IMR-90 (cell line): ENCODE data around the gene PLEKHH2. TPM values are rescaled to one million over a fixed set of nuclear protein-coding genes. Genes with fewer than 3 reads are reported as not detected.

Experiments used
- ATAC-seq: fragments of 200-7000 bp; cut with Tn5 transposase; 2 replicates; pipeline ENCODE4 v1.9.1; 2020; ENCODE audit warnings: low read depth, mild to moderate bottlenecking, moderate library complexity
- BruUV-seq: library from RNA; stranded (reverse); fragments of 400-500 nt; replicated peaks from 2 replicates; lab custom pipeline; 2021; lab: Mats Ljungman, UMichigan
- CTCF ChIA-PET: fragments of 300-600 bp; formaldehyde crosslinking; extraction: SDS; loops from one replicate; lab custom pipeline; 2021; ENCODE audit warnings: antibody characterized with exemption; lab: Yijun Ruan, JAX
- POLR2A ChIA-PET: fragments of 300-600 bp; sonication (Branson Sonifier 250); formaldehyde crosslinking; loops from one replicate; lab custom pipeline; 2022; ENCODE audit warnings: antibody characterized with exemption; ENCODE audit not compliant: unreplicated experiment; lab: Charles Lee
- DNase-seq: peaks from one replicate; pipeline ENCODE4 v3.0.0; 2013
- H2AFZ ChIP-seq: replicated peaks from 2 replicates; pipeline ENCODE3; 2013; ENCODE audit warnings: low read length, mild to moderate bottlenecking; ENCODE audit not compliant: poor library complexity
- H2AK5ac ChIP-seq: 2 replicates; pipeline ENCODE4 v1.6.1; 2013; ENCODE audit warnings: low read depth, low read length, inconsistent platforms
- H2AK9ac ChIP-seq: replicated peaks from 2 replicates; pipeline ENCODE3; 2013; ENCODE audit warnings: mild to moderate bottlenecking, low read depth, low read length, moderate library complexity; ENCODE audit not compliant: poor library complexity
- H2BK120ac ChIP-seq: 2 replicates; pipeline ENCODE4 v1.6.1; 2013; ENCODE audit warnings: low read depth, low read length, inconsistent platforms
- H2BK15ac ChIP-seq: 3 replicates; pipeline ENCODE4 v1.6.1; 2013; ENCODE audit warnings: low read depth, low read length, inconsistent platforms
- H2BK20ac ChIP-seq: 2 replicates; pipeline ENCODE4 v1.6.1; 2013; ENCODE audit warnings: low read depth, mild to moderate bottlenecking, inconsistent platforms, low read length, moderate library complexity
- H2BK5ac ChIP-seq: 2 replicates; pipeline ENCODE4 v1.6.1; 2013; ENCODE audit warnings: mild to moderate bottlenecking, low read depth, low read length, inconsistent platforms; ENCODE audit not compliant: poor library complexity, severe bottlenecking
- H3K14ac ChIP-seq: replicated peaks from 2 replicates; pipeline ENCODE4 v1.6.1; 2013; ENCODE audit warnings: low read depth, low read length, inconsistent platforms
- H3K18ac ChIP-seq: 2 replicates; pipeline ENCODE4 v1.6.1; 2013; ENCODE audit warnings: low read depth, low read length, control low read depth
- H3K23ac ChIP-seq: 2 replicates; pipeline ENCODE4 v1.6.1; 2013; ENCODE audit warnings: low read depth, low read length, inconsistent platforms
- H3K27ac ChIP-seq: 2 replicates; pipeline ENCODE4 v1.5.1; 2013; ENCODE audit warnings: mild to moderate bottlenecking, control low read depth, low read length; ENCODE audit not compliant: insufficient read depth
- H3K27me3 ChIP-seq: 2 replicates; pipeline ENCODE4 v1.6.1; 2013; ENCODE audit warnings: low read length; ENCODE audit not compliant: control insufficient read depth, insufficient read depth
- H3K36me3 ChIP-seq: 2 replicates; pipeline ENCODE4 v1.6.1; 2013; ENCODE audit warnings: low read length, mixed read lengths; ENCODE audit not compliant: control insufficient read depth, insufficient read depth
- H3K4ac ChIP-seq: 2 replicates; pipeline ENCODE4 v1.6.1; 2013; ENCODE audit warnings: low read depth, low read length, inconsistent platforms
- H3K4me1 ChIP-seq: 2 replicates; pipeline ENCODE4 v1.6.1; 2013; ENCODE audit warnings: low read length, mixed read lengths; ENCODE audit not compliant: control insufficient read depth, insufficient read depth
- H3K4me2 ChIP-seq: 2 replicates; pipeline ENCODE4 v1.6.1; 2013; ENCODE audit warnings: low read depth, mild to moderate bottlenecking, control low read depth, low read length, moderate library complexity
- H3K4me3 ChIP-seq: 2 replicates; pipeline ENCODE4 v1.5.1; 2013; ENCODE audit warnings: low read depth, mild to moderate bottlenecking, control low read depth, low read length, moderate library complexity; ENCODE audit not compliant: insufficient read depth
- H3K56ac ChIP-seq: 2 replicates; pipeline ENCODE4 v1.6.1; 2013; ENCODE audit warnings: low read length, inconsistent platforms; ENCODE audit not compliant: insufficient read depth; ENCODE audit errors: extremely low read depth
- H3K79me1 ChIP-seq, 2 experiments: 2 replicates each; pipeline ENCODE4 v1.6.1; 2013; ENCODE audit warnings: low read length in 2 of 2, inconsistent platforms in 1 of 2, low read depth in 1 of 2
- H3K9ac ChIP-seq: 2 replicates; pipeline ENCODE4 v1.6.1; 2013; ENCODE audit warnings: low read depth, low read length, control low read depth
- H3K9me1 ChIP-seq: 2 replicates; pipeline ENCODE4 v1.6.1; 2013; ENCODE audit warnings: low read length, inconsistent platforms; ENCODE audit not compliant: insufficient read depth
- H3K9me3 ChIP-seq: 2 replicates; pipeline ENCODE4 v1.6.1; 2013; ENCODE audit warnings: low read length; ENCODE audit not compliant: control insufficient read depth, insufficient read depth
- H4K20me1 ChIP-seq: 2 replicates; pipeline ENCODE4 v1.6.1; 2013; ENCODE audit warnings: low read length, inconsistent platforms; ENCODE audit not compliant: insufficient read depth
- H4K5ac ChIP-seq: 2 replicates; pipeline ENCODE4 v1.6.1; 2013; ENCODE audit warnings: mild to moderate bottlenecking, low read depth, low read length, control low read depth
- H4K8ac ChIP-seq, 2 experiments: 2 replicates each; pipeline ENCODE4 v1.6.1; 2013; ENCODE audit warnings: low read depth in 2 of 2, low read length in 2 of 2, control low read depth in 1 of 2, inconsistent platforms in 1 of 2
- H4K91ac ChIP-seq: 2 replicates; pipeline ENCODE4 v1.6.1; 2013; ENCODE audit warnings: low read depth, low read length, inconsistent platforms; ENCODE audit not compliant: insufficient read depth
- BHLHE40 ChIP-seq: fragments of 150-350 bp; IDR thresholded peaks from 2 replicates; pipeline ENCODE4 v1.6.1; 2016; ENCODE audit warnings: mild to moderate bottlenecking, low read depth, low read length
- CEBPB ChIP-seq: IDR thresholded peaks from 2 replicates; pipeline ENCODE4 v1.6.1; 2012; ENCODE audit warnings: low read depth, low read length, improper control_type of control experiment
- CHD1 ChIP-seq: IDR thresholded peaks from 2 replicates; pipeline ENCODE4 v1.6.1; 2012; ENCODE audit warnings: low read depth, low read length, improper control_type of control experiment
- CTCF ChIP-seq: conservative IDR thresholded peaks from 2 replicates; pipeline ENCODE4 v1.5.1; 2012; ENCODE audit warnings: mild to moderate bottlenecking, low read depth, low read length, improper control_type of control experiment
- ELK1 ChIP-seq: fragments of 150-350 bp; IDR thresholded peaks from 2 replicates; pipeline ENCODE4 v1.6.1; 2016; ENCODE audit warnings: low read depth, mild to moderate bottlenecking, low read length, moderate library complexity, borderline replicate concordance
- FOS ChIP-seq: fragments of 150-350 bp; IDR thresholded peaks from 2 replicates; pipeline ENCODE4 v1.6.1; 2016; ENCODE audit warnings: low read depth, low read length
- MAFK ChIP-seq: IDR thresholded peaks from 2 replicates; pipeline ENCODE4 v1.6.1; 2012; ENCODE audit warnings: low read depth, low read length, improper control_type of control experiment
- MAZ ChIP-seq: IDR thresholded peaks from 2 replicates; pipeline ENCODE4 v1.6.1; 2012; ENCODE audit warnings: low read depth, mild to moderate bottlenecking, low read length, improper control_type of control experiment, moderate library complexity, borderline replicate concordance
- MXI1 ChIP-seq: IDR thresholded peaks from 2 replicates; pipeline ENCODE4 v1.6.1; 2012; ENCODE audit warnings: low read depth, mild to moderate bottlenecking, low read length, moderate library complexity, borderline replicate concordance
- NFE2L2 ChIP-seq: fragments of 150-350 bp; IDR thresholded peaks from 2 replicates; pipeline ENCODE4 v1.6.1; 2016; ENCODE audit warnings: low read depth, mild to moderate bottlenecking, low read length
- POLR2A ChIP-seq: IDR thresholded peaks from 2 replicates; pipeline ENCODE4 v1.6.1; 2012; ENCODE audit warnings: mild to moderate bottlenecking, low read depth, low read length
- RAD21 ChIP-seq: IDR thresholded peaks from 2 replicates; pipeline ENCODE4 v1.6.1; 2012; ENCODE audit warnings: low read length, improper control_type of control experiment
- RFX5 ChIP-seq: IDR thresholded peaks from 2 replicates; pipeline ENCODE4 v1.8.0; 2012; ENCODE audit warnings: low read depth, mild to moderate bottlenecking, low read length, moderate library complexity
- SMC3 ChIP-seq: fragments of 150-350 bp; IDR thresholded peaks from 2 replicates; pipeline ENCODE4 v1.6.1; 2016; ENCODE audit warnings: low read depth, mild to moderate bottlenecking, antibody characterized with exemption, low read length, moderate library complexity
- USF2 ChIP-seq: fragments of 150-350 bp; IDR thresholded peaks from 2 replicates; pipeline ENCODE4 v1.6.1; 2017; ENCODE audit warnings: mild to moderate bottlenecking, antibody characterized with exemption, low read length, low read depth
- WGBS, 2 experiments: methylation state at CpG; one replicate each; pipeline versions ENCODE4 v1.1.5 to v1.1.7; 2013; ENCODE audit warnings: missing lambda C conversion rate in 2 of 2; ENCODE audit not compliant: insufficient read length in 1 of 2; ENCODE audit errors: extremely low coverage in 2 of 2; 5-methylcytosine and 5-hydroxymethylcytosine counted together
- dilution Hi-C: fragments of 300-500 bp; cut with HindIII; formaldehyde crosslinking; loops from one replicate; pipeline ENCODE4 v1.14.3; 2018; ENCODE audit warnings: low sequenced_read_pairs; ENCODE audit not compliant: unreplicated experiment
- in situ Hi-C: fragments of 300-500 bp; cut with MboI; formaldehyde crosslinking; loops from 3 replicates; pipeline ENCODE4 v1.14.3; 2019; ENCODE audit warnings: low sequenced_read_pairs, inconsistent platforms, mixed read lengths
- intact Hi-C: fragments of 100-400 bp; cut with micrococcal nuclease; formaldehyde crosslinking; loops from 2 replicates; pipeline ENCODE4 v1.10.0; 2022
- polyA plus RNA-seq, 3 experiments: library from polyadenylated mRNA; depleted of rRNA; stranded (reverse); fragments of >200 nt; gene quantifications; 2 replicates each; pipeline ENCODE4 v1.2.3, GENCODE V29; 2012; ENCODE audit warnings: low replicate concordance in 1 of 3
- total RNA-seq: library from RNA; depleted of rRNA; stranded (reverse); fragments of >200 nt; gene quantifications from 2 replicates; pipeline ENCODE4 v1.2.3, GENCODE V29; 2012

Gene PLEKHH2
- total and polyA plus RNA-seq, 2 of the 4 experiments (the other 2 are of a cell fraction): 2.0 to 3.3 TPM

GRCh38 chr2:43737855-43738254 lies 100.8 kb downstream of the PLEKHH2 start:
- Histone ChIP-seq H4K20me1 (no peaks in the 10 kb centered on the region), H2BK120ac (peak overlapping the region; percentile 81), H2AK9ac (peak overlapping the region; percentile 2), H4K8ac (peak overlapping the region; percentile 15 to 87; a peak in 3 of 4 replicates), H2BK15ac (peak overlapping the region; percentile 88; the same call in 1 of the 3 replicates), H3K9me3 (no peaks in the 10 kb centered on the region), H4K5ac (peak overlapping the region; percentile 55; the same call in 1 of the 2 replicates), H3K23ac (peak overlapping the region; percentile 58; the same call in 1 of the 2 replicates), H4K91ac (peak overlapping the region; percentile 86), H3K4me2 (peak overlapping the region; percentile 15; the same call in 1 of the 2 replicates), H3K79me1 (no peaks in the 10 kb centered on the region), H2AK5ac (no peak overlapping the region), H3K9ac (no peak overlapping the region), H2AFZ (peak overlapping the region; percentile 59), H3K4me1 (peaks cover 3% of the 10 kb centered on the region; the same call in 1 of the 2 replicates), H2BK5ac (peak overlapping the region; percentile 84), H3K27me3 (no peaks in the 10 kb centered on the region), H2BK20ac (peak overlapping the region; percentile 52), H3K27ac (peak overlapping the region; percentile 39; the same call in 1 of the 2 replicates), H3K4me3 (no peak overlapping the region), H3K4ac (peak overlapping the region; percentile 70), H3K56ac (no peak overlapping the region), H3K9me1 (0 out of 2 replicates have a peak, but pooled peaks cover 6% of the 10 kb centered on the region), H3K14ac (peak overlapping the region; percentile 27), H3K36me3 (peaks cover 2% of the 10 kb centered on the region; the same call in 1 of the 2 replicates), H3K18ac (peak overlapping the region; percentile 72; the same call in 1 of the 2 replicates)
- DNase-seq (peak; percentile 5), ATAC-seq (peak; percentile 21)
- dilution Hi-C loops: no loop called here
- intact Hi-C loops: no loop called here
- ChIA-PET CTCF (interaction anchor here (0.5 kb wide), 1 partner anchor 14 kb away, joined by 5 read pairs; no protein-coding TSS in a partner anchor), POLR2A (no interaction called here)
- BruUV-seq: no TSS peak
- TF ChIP-seq FOS (no peak), BHLHE40 (no peak), MAZ (no peak), USF2 (no peak), RAD21 (no peak), MAFK (no peak), SMC3 (no peak), CHD1 (no peak), ELK1 (no peak), CEBPB (no peak), CTCF (no peak), RFX5 (no peak), POLR2A (no peak), NFE2L2 (no peak), MXI1 (no peak)
- WGBS, 2 experiments: no CpG with 5 or more reads among the region's 2 CpGs
- in situ Hi-C loops: no loop called here
